Mesenchymal stem cell (in vitro differentiated cells and primary cell): ENCODE results near the gene ALDH4A1.

Source experiments
- DNase-seq: peaks from one replicate; pipeline ENCODE4 v3.0.0-alpha.2; 2013
- H2AFZ ChIP-seq: one replicate; pipeline ENCODE4 v1.6.1; 2013; ENCODE audit warnings: low read depth, mild to moderate bottlenecking, control low read depth, inconsistent platforms, low read length, moderate library complexity
- H2AK5ac ChIP-seq: 2 replicates; pipeline ENCODE4 v1.6.1; 2013; ENCODE audit warnings: low read length, moderate library complexity, mild to moderate bottlenecking, inconsistent platforms; ENCODE audit not compliant: severe bottlenecking
- H2BK120ac ChIP-seq: one replicate; pipeline ENCODE4 v1.6.1; 2013; ENCODE audit warnings: low read depth, mild to moderate bottlenecking, inconsistent platforms, low read length, moderate library complexity
- H2BK12ac ChIP-seq, 2 experiments: one replicate each; pipeline ENCODE4 v1.6.1; 2013; ENCODE audit warnings: inconsistent platforms in 2 of 2, low read length in 2 of 2, mild to moderate bottlenecking in 2 of 2, moderate library complexity in 2 of 2, control low read depth in 1 of 2
- H2BK15ac ChIP-seq: one replicate; pipeline ENCODE4 v1.6.1; 2013; ENCODE audit warnings: mild to moderate bottlenecking, low read depth, inconsistent platforms; ENCODE audit not compliant: poor library complexity, severe bottlenecking
- H2BK5ac ChIP-seq: 2 replicates; pipeline ENCODE4 v1.6.1; 2013; ENCODE audit warnings: low read depth, mild to moderate bottlenecking, low read length, control low read depth, inconsistent platforms; ENCODE audit not compliant: poor library complexity, severe bottlenecking
- H3K14ac ChIP-seq, 2 experiments: one replicate each; pipeline ENCODE4 v1.6.1; 2013; ENCODE audit warnings: inconsistent platforms in 2 of 2, low read length in 2 of 2, control low read depth in 1 of 2, mild to moderate bottlenecking in 1 of 2, moderate library complexity in 1 of 2
- H3K18ac ChIP-seq, 2 experiments: one replicate each; pipeline ENCODE4 v1.6.1; 2013; ENCODE audit warnings: inconsistent platforms in 2 of 2, low read length in 2 of 2, control low read depth in 1 of 2, low read depth in 1 of 2, mild to moderate bottlenecking in 1 of 2
- H3K23ac ChIP-seq, 2 experiments: one replicate each; pipeline ENCODE4 v1.6.1; 2013; ENCODE audit warnings: inconsistent platforms in 2 of 2, low read length in 2 of 2, mild to moderate bottlenecking in 2 of 2, moderate library complexity in 2 of 2, control low read depth in 1 of 2
- H3K27ac ChIP-seq: 2 replicates; pipeline ENCODE4 v1.5.1; 2013; ENCODE audit warnings: mild to moderate bottlenecking, moderate library complexity, low read length, control low read depth, inconsistent platforms; ENCODE audit not compliant: poor library complexity, severe bottlenecking
- H3K27me3 ChIP-seq, 2 experiments: 2 replicates each; pipeline versions ENCODE4 v1.6.1 to v1.7.0; 2013; ENCODE audit warnings: low read length in 2 of 2, mild to moderate bottlenecking in 2 of 2, moderate library complexity in 2 of 2, control low read depth in 1 of 2, inconsistent platforms in 1 of 2; ENCODE audit not compliant: control insufficient read depth in 1 of 2, insufficient read depth in 1 of 2
- H3K36me3 ChIP-seq, 2 experiments: 2 replicates each; pipeline versions ENCODE4 v1.6.1 to v1.7.0; 2013; ENCODE audit warnings: low read length in 2 of 2, control low read depth in 1 of 2, inconsistent platforms in 1 of 2, low read depth in 1 of 2, mild to moderate bottlenecking in 1 of 2; ENCODE audit not compliant: insufficient read depth in 2 of 2, control insufficient read depth in 1 of 2
- H3K4ac ChIP-seq, 2 experiments: one replicate each; pipeline ENCODE4 v1.6.1; 2013; ENCODE audit warnings: inconsistent platforms in 2 of 2, low read length in 2 of 2, mild to moderate bottlenecking in 2 of 2, moderate library complexity in 2 of 2, control low read depth in 1 of 2, low read depth in 1 of 2
- H3K4me1 ChIP-seq: 2 replicates; pipeline ENCODE4 v1.6.1; 2013; ENCODE audit warnings: low read depth, low read length, control low read depth; ENCODE audit not compliant: control insufficient read depth, insufficient read depth
- H3K4me2 ChIP-seq: 2 replicates; pipeline ENCODE4 v1.6.1; 2013; ENCODE audit warnings: low read length, mild to moderate bottlenecking, inconsistent platforms; ENCODE audit not compliant: poor library complexity, severe bottlenecking
- H3K4me3 ChIP-seq, 2 experiments: 2 replicates each; pipeline versions ENCODE4 v1.5.1 to v1.7.0; 2013; ENCODE audit warnings: low read length in 2 of 2, mild to moderate bottlenecking in 2 of 2, control low read depth in 1 of 2, low read depth in 1 of 2; ENCODE audit not compliant: insufficient read depth in 1 of 2
- H3K79me1 ChIP-seq: replicated peaks from 2 replicates; pipeline ENCODE4 v1.6.1; 2013; ENCODE audit warnings: mild to moderate bottlenecking, control low read depth, low read length, inconsistent platforms; ENCODE audit not compliant: poor library complexity, severe bottlenecking
- H3K9ac ChIP-seq: 2 replicates; pipeline ENCODE4 v1.7.0; 2013; ENCODE audit warnings: mild to moderate bottlenecking, low read length, moderate library complexity
- H3K9me3 ChIP-seq: 2 replicates; pipeline ENCODE4 v1.7.0; 2013; ENCODE audit warnings: mild to moderate bottlenecking, low read length; ENCODE audit not compliant: control insufficient read depth
- H4K8ac ChIP-seq: one replicate; pipeline ENCODE4 v1.6.1; 2013; ENCODE audit warnings: inconsistent platforms, mild to moderate bottlenecking, low read length, moderate library complexity
- H4K91ac ChIP-seq: one replicate; pipeline ENCODE4 v1.6.1; 2013; ENCODE audit warnings: mild to moderate bottlenecking, low read length, inconsistent platforms
- WGBS: methylation state at CpG from one replicate; pipeline ENCODE4 v1.1.7; 2013; ENCODE audit warnings: mixed read lengths; 5-methylcytosine and 5-hydroxymethylcytosine counted together

The ALDH4A1 gene

DNA sequence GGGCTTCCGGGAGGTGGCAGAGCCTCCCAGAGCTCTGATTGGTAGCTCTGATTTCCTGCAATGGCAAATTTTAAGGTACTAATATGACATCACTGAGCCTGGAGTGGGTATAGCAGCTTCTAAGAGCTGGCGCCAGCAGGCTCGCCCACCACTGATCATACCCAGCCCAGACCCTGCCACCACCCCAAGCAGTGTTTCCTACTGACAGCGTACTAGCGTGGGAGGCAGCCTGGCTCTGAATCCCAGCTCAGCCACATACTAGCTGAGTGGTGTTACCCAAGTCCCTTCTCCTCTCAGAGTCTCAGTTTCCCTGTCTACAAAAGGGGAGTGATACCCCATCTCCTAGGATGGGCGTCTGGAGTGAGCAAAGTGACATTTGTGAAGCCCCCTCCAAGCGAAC, 13.0 kb upstream of the ALDH4A1 start:
- 97% methylated on average over 7 of the region's 7 CpGs for WGBS
- DNase-seq = no peak
- Histone ChIP-seq H4K91ac (no peak overlapping the region), H3K18ac (no peak overlapping the region), H2BK12ac (no peak overlapping the region), H2BK5ac (no peak overlapping the region), H2AK5ac (no peak overlapping the region), H3K36me3 (peaks cover 27 to 61% of the 10 kb centered on the region in 2 experiments), H3K4me2 (no peak overlapping the region), H3K4me3 (no peak overlapping the region), H3K9ac (no peak overlapping the region), H3K14ac (no peak overlapping the region), H3K27me3 (no peaks in the 10 kb centered on the region), H3K27ac (no peak overlapping the region), H4K8ac (no peak overlapping the region), H3K9me3 (no peaks in the 10 kb centered on the region), H3K23ac (no peak overlapping the region), H3K4ac (no peak overlapping the region), H3K4me1 (peaks cover 5% of the 10 kb centered on the region), H2BK120ac (no peak overlapping the region), H2AFZ (no peak overlapping the region), H3K79me1 (peaks cover 38% of the 10 kb centered on the region), H2BK15ac (no peak overlapping the region)

DNA sequence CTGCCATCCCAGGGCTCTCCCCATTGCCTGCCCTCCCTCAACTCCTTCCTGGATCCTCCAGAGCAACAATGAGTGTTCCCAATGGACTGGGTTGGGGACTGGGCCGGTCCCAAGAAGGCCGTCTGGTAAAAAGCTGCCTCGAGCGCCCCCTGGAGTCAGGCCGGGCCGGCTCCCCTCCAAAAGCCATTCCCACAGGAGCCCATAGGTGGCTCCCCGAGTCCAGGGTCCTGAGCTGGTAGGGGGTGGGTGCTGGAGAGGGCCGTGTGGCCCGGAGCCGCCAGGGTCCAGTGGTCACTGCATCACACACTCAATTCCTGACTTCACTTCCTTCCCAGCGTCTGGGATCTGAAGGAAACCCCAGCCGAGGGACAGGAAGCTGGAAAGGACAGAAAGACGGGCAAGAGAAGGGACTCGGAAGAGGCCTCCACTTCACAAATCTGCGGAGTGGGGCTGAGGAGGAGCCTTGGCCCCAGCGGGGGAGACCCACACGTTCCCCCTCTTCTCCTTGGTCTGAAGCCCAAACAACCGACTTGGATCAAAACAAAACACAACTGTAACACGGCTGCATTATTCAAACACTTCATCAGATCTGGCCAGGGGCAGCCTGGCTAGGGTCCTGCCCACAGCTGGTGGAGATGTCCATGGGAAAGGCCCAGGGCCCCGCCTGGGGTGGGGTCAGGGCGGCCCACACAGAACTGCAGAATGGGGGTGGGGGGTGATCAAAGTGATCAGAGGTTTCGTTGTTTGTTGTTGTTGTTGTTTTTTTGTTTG, 10.9 kb upstream of the ALDH4A1 start:
- H4K91ac ChIP-seq = peak overlapping the region; percentile 71
- peak overlapping the region in 1 of 2 experiments; percentile 49 for H3K4me3 ChIP-seq
- no peak overlapping the region for H3K14ac ChIP-seq
- peaks cover 30% of the 10 kb centered on the region for H3K79me1 ChIP-seq
- peak overlapping the region in 1 of 2 experiments; percentile 55 for H2BK12ac ChIP-seq
- no peak overlapping the region for H3K23ac ChIP-seq
- no peaks in the 10 kb centered on the region for H3K9me3 ChIP-seq
- no peak overlapping the region for H3K27ac ChIP-seq
- no peak overlapping the region for H2AFZ ChIP-seq
- H2BK15ac ChIP-seq = peak overlapping the region; percentile 4
- WGBS = 29% methylated on average over 22 of the region's 22 CpGs
- DNase-seq = peak; percentile 90
- H3K4ac ChIP-seq = peak overlapping the region; percentile 9 to 70
- H3K27me3 ChIP-seq = no peaks in the 10 kb centered on the region
- H3K36me3 ChIP-seq = peaks cover 46 to 67% of the 10 kb centered on the region in 2 experiments
- peak overlapping the region; percentile 80 for H3K9ac ChIP-seq
- no peak overlapping the region for H2AK5ac ChIP-seq
- peaks cover 5% of the 10 kb centered on the region for H3K4me1 ChIP-seq
- no peak overlapping the region for H2BK5ac ChIP-seq
- no peak overlapping the region for H3K4me2 ChIP-seq
- peak overlapping the region; percentile 85 for H4K8ac ChIP-seq
- H3K18ac ChIP-seq = peak overlapping the region; percentile 2 to 42
- no peak overlapping the region for H2BK120ac ChIP-seq

DNA sequence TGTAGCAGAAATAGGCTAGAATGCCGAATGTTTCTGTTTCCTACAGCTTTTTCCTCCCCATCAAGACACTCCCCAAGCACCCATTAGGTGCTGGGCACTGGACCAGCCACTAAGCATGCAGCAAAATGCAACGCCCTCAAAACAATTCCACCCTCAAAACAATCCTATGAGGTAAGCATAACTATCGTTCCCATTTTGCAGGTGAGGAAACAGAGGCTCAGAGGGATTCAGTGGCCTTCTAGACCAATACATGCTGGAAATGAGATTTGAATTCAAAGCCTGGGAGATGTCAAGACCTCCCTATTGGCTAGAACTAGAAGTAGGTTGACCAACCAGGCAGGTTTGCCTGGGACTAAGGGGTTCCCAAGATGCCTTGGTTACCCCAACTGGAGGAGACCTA, 10.2 kb upstream of the ALDH4A1 start:
- Histone ChIP-seq H4K8ac (no peak overlapping the region), H3K27ac (no peak overlapping the region), H3K14ac (no peak overlapping the region), H2BK120ac (no peak overlapping the region), H3K4me3 (no peak overlapping the region), H4K91ac (no peak overlapping the region), H3K4me2 (no peak overlapping the region), H3K9me3 (no peaks in the 10 kb centered on the region), H3K18ac (peak overlapping the region in 1 of 2 experiments; percentile 42), H3K79me1 (peaks cover 27% of the 10 kb centered on the region), H2BK5ac (no peak overlapping the region), H3K9ac (no peak overlapping the region), H2AFZ (no peak overlapping the region), H3K4me1 (peaks cover 5% of the 10 kb centered on the region), H3K4ac (no peak overlapping the region), H3K36me3 (peaks cover 47 to 67% of the 10 kb centered on the region in 2 experiments), H3K23ac (no peak overlapping the region), H2AK5ac (no peak overlapping the region), H3K27me3 (no peaks in the 10 kb centered on the region), H2BK12ac (no peak overlapping the region), H2BK15ac (no peak overlapping the region)
- DNase-seq = no peak
- WGBS = 94% methylated on average over 3 of the region's 3 CpGs

DNA sequence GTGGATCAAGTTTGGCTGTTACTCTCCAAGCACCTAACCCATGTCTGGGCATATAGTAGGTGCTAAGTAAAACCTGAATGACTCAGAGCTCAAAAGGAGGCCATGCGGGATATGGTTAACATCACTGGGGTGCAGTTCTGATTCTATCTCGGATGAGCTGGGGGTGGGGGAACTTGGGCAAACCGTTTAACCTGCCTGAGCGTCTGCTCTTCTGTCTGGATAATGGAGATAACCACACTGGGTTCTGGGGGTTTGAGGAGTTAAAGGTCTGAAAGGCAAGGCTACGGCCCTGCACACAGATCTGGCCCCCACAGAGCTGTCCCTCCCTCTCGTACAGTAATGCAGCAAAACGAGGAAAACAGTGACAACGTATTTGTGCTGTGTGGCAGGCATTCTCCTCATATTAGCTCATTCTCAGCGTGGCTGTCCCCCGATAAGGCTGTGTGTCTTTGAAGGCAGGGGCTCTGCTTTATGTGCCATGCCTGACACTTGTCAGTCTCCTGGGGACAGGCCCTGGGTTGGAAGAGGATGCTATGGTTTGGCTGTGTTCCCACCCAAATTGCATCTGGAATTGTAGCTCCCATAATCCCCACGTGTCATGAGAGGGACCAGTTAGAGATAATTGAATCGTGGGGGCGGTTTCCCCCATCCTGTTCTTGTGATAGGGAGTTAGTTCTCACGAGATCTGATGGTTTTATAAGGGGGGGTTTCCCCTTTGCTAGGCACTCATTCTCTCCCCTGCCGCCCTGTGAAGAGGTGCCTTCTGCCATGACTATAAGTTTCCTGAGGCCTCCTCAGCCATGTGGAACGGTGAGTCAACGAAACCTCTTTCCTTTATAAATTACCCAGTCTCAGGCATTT, 6.8 kb upstream of the ALDH4A1 start:
- WGBS = 91% methylated on average over 14 of the region's 17 CpGs
- H3K4ac ChIP-seq = no peak overlapping the region
- no peaks in the 10 kb centered on the region for H3K9me3 ChIP-seq
- H4K8ac ChIP-seq = no peak overlapping the region
- H2BK5ac ChIP-seq = no peak overlapping the region
- H4K91ac ChIP-seq = no peak overlapping the region
- no peak overlapping the region for H2BK120ac ChIP-seq
- H2BK12ac ChIP-seq = no peak overlapping the region
- no peak overlapping the region for H3K27ac ChIP-seq
- H2AK5ac ChIP-seq = no peak overlapping the region
- no peak overlapping the region for H2AFZ ChIP-seq
- no peak overlapping the region for H3K14ac ChIP-seq
- H3K36me3 ChIP-seq = peaks cover 46 to 59% of the 10 kb centered on the region in 2 experiments
- H3K79me1 ChIP-seq = peaks cover 22% of the 10 kb centered on the region
- no peak for DNase-seq
- H3K9ac ChIP-seq = no peak overlapping the region
- H3K4me2 ChIP-seq = no peak overlapping the region
- H3K4me3 ChIP-seq = no peak overlapping the region
- H3K23ac ChIP-seq = no peak overlapping the region
- peaks cover 5% of the 10 kb centered on the region for H3K4me1 ChIP-seq
- no peak overlapping the region for H2BK15ac ChIP-seq
- H3K18ac ChIP-seq = no peak overlapping the region
- no peaks in the 10 kb centered on the region for H3K27me3 ChIP-seq
